IMR-90 (cell line): ENCODE data around the gene JPH4. TPM values are rescaled to one million over a fixed set of nuclear protein-coding genes. Genes with fewer than 3 reads are reported as not detected.

Source experiments
- ATAC-seq: fragments of 200-7000 bp; cut with Tn5 transposase; 2 replicates; pipeline ENCODE4 v1.9.1; 2020; ENCODE audit warnings: low read depth, mild to moderate bottlenecking, moderate library complexity
- BruUV-seq: library from RNA; stranded (reverse); fragments of 400-500 nt; replicated peaks from 2 replicates; lab custom pipeline; 2021; lab: Mats Ljungman, UMichigan
- CTCF ChIA-PET: fragments of 300-600 bp; formaldehyde crosslinking; extraction: SDS; loops from one replicate; lab custom pipeline; 2021; ENCODE audit warnings: antibody characterized with exemption; lab: Yijun Ruan, JAX
- POLR2A ChIA-PET: fragments of 300-600 bp; sonication (Branson Sonifier 250); formaldehyde crosslinking; loops from one replicate; lab custom pipeline; 2022; ENCODE audit warnings: antibody characterized with exemption; ENCODE audit not compliant: unreplicated experiment; lab: Charles Lee
- DNase-seq: peaks from one replicate; pipeline ENCODE4 v3.0.0; 2013
- H2AFZ ChIP-seq: replicated peaks from 2 replicates; pipeline ENCODE3; 2013; ENCODE audit warnings: low read length, mild to moderate bottlenecking; ENCODE audit not compliant: poor library complexity
- H2AK5ac ChIP-seq: 2 replicates; pipeline ENCODE4 v1.6.1; 2013; ENCODE audit warnings: low read depth, low read length, inconsistent platforms
- H2AK9ac ChIP-seq: replicated peaks from 2 replicates; pipeline ENCODE3; 2013; ENCODE audit warnings: mild to moderate bottlenecking, low read depth, low read length, moderate library complexity; ENCODE audit not compliant: poor library complexity
- H2BK120ac ChIP-seq: 2 replicates; pipeline ENCODE4 v1.6.1; 2013; ENCODE audit warnings: low read depth, low read length, inconsistent platforms
- H2BK15ac ChIP-seq: 3 replicates; pipeline ENCODE4 v1.6.1; 2013; ENCODE audit warnings: low read depth, low read length, inconsistent platforms
- H2BK20ac ChIP-seq: 2 replicates; pipeline ENCODE4 v1.6.1; 2013; ENCODE audit warnings: low read depth, mild to moderate bottlenecking, inconsistent platforms, low read length, moderate library complexity
- H2BK5ac ChIP-seq: 2 replicates; pipeline ENCODE4 v1.6.1; 2013; ENCODE audit warnings: mild to moderate bottlenecking, low read depth, low read length, inconsistent platforms; ENCODE audit not compliant: poor library complexity, severe bottlenecking
- H3K14ac ChIP-seq: replicated peaks from 2 replicates; pipeline ENCODE4 v1.6.1; 2013; ENCODE audit warnings: low read depth, low read length, inconsistent platforms
- H3K18ac ChIP-seq: 2 replicates; pipeline ENCODE4 v1.6.1; 2013; ENCODE audit warnings: low read depth, low read length, control low read depth
- H3K23ac ChIP-seq: 2 replicates; pipeline ENCODE4 v1.6.1; 2013; ENCODE audit warnings: low read depth, low read length, inconsistent platforms
- H3K27ac ChIP-seq: 2 replicates; pipeline ENCODE4 v1.5.1; 2013; ENCODE audit warnings: mild to moderate bottlenecking, control low read depth, low read length; ENCODE audit not compliant: insufficient read depth
- H3K27me3 ChIP-seq: 2 replicates; pipeline ENCODE4 v1.6.1; 2013; ENCODE audit warnings: low read length; ENCODE audit not compliant: control insufficient read depth, insufficient read depth
- H3K36me3 ChIP-seq: 2 replicates; pipeline ENCODE4 v1.6.1; 2013; ENCODE audit warnings: low read length, mixed read lengths; ENCODE audit not compliant: control insufficient read depth, insufficient read depth
- H3K4ac ChIP-seq: 2 replicates; pipeline ENCODE4 v1.6.1; 2013; ENCODE audit warnings: low read depth, low read length, inconsistent platforms
- H3K4me1 ChIP-seq: 2 replicates; pipeline ENCODE4 v1.6.1; 2013; ENCODE audit warnings: low read length, mixed read lengths; ENCODE audit not compliant: control insufficient read depth, insufficient read depth
- H3K4me2 ChIP-seq: 2 replicates; pipeline ENCODE4 v1.6.1; 2013; ENCODE audit warnings: low read depth, mild to moderate bottlenecking, control low read depth, low read length, moderate library complexity
- H3K4me3 ChIP-seq: 2 replicates; pipeline ENCODE4 v1.5.1; 2013; ENCODE audit warnings: low read depth, mild to moderate bottlenecking, control low read depth, low read length, moderate library complexity; ENCODE audit not compliant: insufficient read depth
- H3K56ac ChIP-seq: 2 replicates; pipeline ENCODE4 v1.6.1; 2013; ENCODE audit warnings: low read length, inconsistent platforms; ENCODE audit not compliant: insufficient read depth; ENCODE audit errors: extremely low read depth
- H3K79me1 ChIP-seq, 2 experiments: 2 replicates each; pipeline ENCODE4 v1.6.1; 2013; ENCODE audit warnings: low read length in 2 of 2, inconsistent platforms in 1 of 2, low read depth in 1 of 2
- H3K9ac ChIP-seq: 2 replicates; pipeline ENCODE4 v1.6.1; 2013; ENCODE audit warnings: low read depth, low read length, control low read depth
- H3K9me1 ChIP-seq: 2 replicates; pipeline ENCODE4 v1.6.1; 2013; ENCODE audit warnings: low read length, inconsistent platforms; ENCODE audit not compliant: insufficient read depth
- H3K9me3 ChIP-seq: 2 replicates; pipeline ENCODE4 v1.6.1; 2013; ENCODE audit warnings: low read length; ENCODE audit not compliant: control insufficient read depth, insufficient read depth
- H4K20me1 ChIP-seq: 2 replicates; pipeline ENCODE4 v1.6.1; 2013; ENCODE audit warnings: low read length, inconsistent platforms; ENCODE audit not compliant: insufficient read depth
- H4K5ac ChIP-seq: 2 replicates; pipeline ENCODE4 v1.6.1; 2013; ENCODE audit warnings: mild to moderate bottlenecking, low read depth, low read length, control low read depth
- H4K8ac ChIP-seq, 2 experiments: 2 replicates each; pipeline ENCODE4 v1.6.1; 2013; ENCODE audit warnings: low read depth in 2 of 2, low read length in 2 of 2, control low read depth in 1 of 2, inconsistent platforms in 1 of 2
- H4K91ac ChIP-seq: 2 replicates; pipeline ENCODE4 v1.6.1; 2013; ENCODE audit warnings: low read depth, low read length, inconsistent platforms; ENCODE audit not compliant: insufficient read depth
- BHLHE40 ChIP-seq: fragments of 150-350 bp; IDR thresholded peaks from 2 replicates; pipeline ENCODE4 v1.6.1; 2016; ENCODE audit warnings: mild to moderate bottlenecking, low read depth, low read length
- CEBPB ChIP-seq: IDR thresholded peaks from 2 replicates; pipeline ENCODE4 v1.6.1; 2012; ENCODE audit warnings: low read depth, low read length, improper control_type of control experiment
- CTCF ChIP-seq: conservative IDR thresholded peaks from 2 replicates; pipeline ENCODE4 v1.5.1; 2012; ENCODE audit warnings: mild to moderate bottlenecking, low read depth, low read length, improper control_type of control experiment
- ELK1 ChIP-seq: fragments of 150-350 bp; IDR thresholded peaks from 2 replicates; pipeline ENCODE4 v1.6.1; 2016; ENCODE audit warnings: low read depth, mild to moderate bottlenecking, low read length, moderate library complexity, borderline replicate concordance
- FOS ChIP-seq: fragments of 150-350 bp; IDR thresholded peaks from 2 replicates; pipeline ENCODE4 v1.6.1; 2016; ENCODE audit warnings: low read depth, low read length
- MAFK ChIP-seq: IDR thresholded peaks from 2 replicates; pipeline ENCODE4 v1.6.1; 2012; ENCODE audit warnings: low read depth, low read length, improper control_type of control experiment
- MAZ ChIP-seq: IDR thresholded peaks from 2 replicates; pipeline ENCODE4 v1.6.1; 2012; ENCODE audit warnings: low read depth, mild to moderate bottlenecking, low read length, improper control_type of control experiment, moderate library complexity, borderline replicate concordance
- MXI1 ChIP-seq: IDR thresholded peaks from 2 replicates; pipeline ENCODE4 v1.6.1; 2012; ENCODE audit warnings: low read depth, mild to moderate bottlenecking, low read length, moderate library complexity, borderline replicate concordance
- NFE2L2 ChIP-seq: fragments of 150-350 bp; IDR thresholded peaks from 2 replicates; pipeline ENCODE4 v1.6.1; 2016; ENCODE audit warnings: low read depth, mild to moderate bottlenecking, low read length
- POLR2A ChIP-seq: IDR thresholded peaks from 2 replicates; pipeline ENCODE4 v1.6.1; 2012; ENCODE audit warnings: mild to moderate bottlenecking, low read depth, low read length
- RAD21 ChIP-seq: IDR thresholded peaks from 2 replicates; pipeline ENCODE4 v1.6.1; 2012; ENCODE audit warnings: low read length, improper control_type of control experiment
- RCOR1 ChIP-seq: IDR thresholded peaks from 2 replicates; pipeline ENCODE4 v1.6.1; 2012; ENCODE audit warnings: mild to moderate bottlenecking, low read length, improper control_type of control experiment; ENCODE audit not compliant: insufficient replicate concordance
- RFX5 ChIP-seq: IDR thresholded peaks from 2 replicates; pipeline ENCODE4 v1.8.0; 2012; ENCODE audit warnings: low read depth, mild to moderate bottlenecking, low read length, moderate library complexity
- SMC3 ChIP-seq: fragments of 150-350 bp; IDR thresholded peaks from 2 replicates; pipeline ENCODE4 v1.6.1; 2016; ENCODE audit warnings: low read depth, mild to moderate bottlenecking, antibody characterized with exemption, low read length, moderate library complexity
- WGBS, 2 experiments: methylation state at CpG; one replicate each; pipeline versions ENCODE4 v1.1.5 to v1.1.7; 2013; ENCODE audit warnings: missing lambda C conversion rate in 2 of 2; ENCODE audit not compliant: insufficient read length in 1 of 2; ENCODE audit errors: extremely low coverage in 2 of 2; 5-methylcytosine and 5-hydroxymethylcytosine counted together
- dilution Hi-C: fragments of 300-500 bp; cut with HindIII; formaldehyde crosslinking; loops from one replicate; pipeline ENCODE4 v1.14.3; 2018; ENCODE audit warnings: low sequenced_read_pairs; ENCODE audit not compliant: unreplicated experiment
- in situ Hi-C: fragments of 300-500 bp; cut with MboI; formaldehyde crosslinking; loops from 3 replicates; pipeline ENCODE4 v1.14.3; 2019; ENCODE audit warnings: low sequenced_read_pairs, inconsistent platforms, mixed read lengths
- intact Hi-C: fragments of 100-400 bp; cut with micrococcal nuclease; formaldehyde crosslinking; loops from 2 replicates; pipeline ENCODE4 v1.10.0; 2022
- polyA plus RNA-seq, 3 experiments: library from polyadenylated mRNA; depleted of rRNA; stranded (reverse); fragments of >200 nt; gene quantifications; 2 replicates each; pipeline ENCODE4 v1.2.3, GENCODE V29; 2012; ENCODE audit warnings: low replicate concordance in 1 of 3
- total RNA-seq: library from RNA; depleted of rRNA; stranded (reverse); fragments of >200 nt; gene quantifications from 2 replicates; pipeline ENCODE4 v1.2.3, GENCODE V29; 2012
- TF ChIP-seq, protein P1 (sequence below): fragments of 150-350 bp; IDR thresholded peaks from 2 replicates; pipeline ENCODE4 v1.6.1; 2017; ENCODE audit warnings: mild to moderate bottlenecking, antibody characterized with exemption, low read length, low read depth

The JPH4 gene
- total and polyA plus RNA-seq, 2 of the 4 experiments (the other 2 are of a cell fraction): not detected

- Histone ChIP-seq H2AK5ac (no peak overlapping the region), H3K4me2 (no peak overlapping the region), H3K9me1 (no peaks in the 10 kb centered on the region), H3K79me1 (no peaks in the 10 kb centered on the region), H2BK20ac (no peak overlapping the region), H2BK120ac (no peak overlapping the region), H3K27me3 (no peaks in the 10 kb centered on the region; the same call in 1 of the 2 replicates), H3K9me3 (no peaks in the 10 kb centered on the region), H2AFZ (no peak overlapping the region), H3K36me3 (no peaks in the 10 kb centered on the region), H3K4ac (no peak overlapping the region), H3K18ac (no peak overlapping the region), H4K20me1 (no peaks in the 10 kb centered on the region), H3K4me1 (no peaks in the 10 kb centered on the region), H4K8ac (no peak overlapping the region), H3K9ac (no peak overlapping the region), H3K27ac (no peak overlapping the region), H2BK5ac (no peak overlapping the region), H3K14ac (no peak overlapping the region), H2BK15ac (no peak overlapping the region), H4K91ac (no peak overlapping the region), H3K56ac (no peak overlapping the region), H3K4me3 (no peak overlapping the region), H4K5ac (no peak overlapping the region), H3K23ac (no peak overlapping the region), H2AK9ac (no peak overlapping the region)
- WGBS, 2 experiments: 94% methylated on average over 10 of the region's 20 CpGs; no CpG with 5 or more reads in 1 of the 2 experiments
- POLR2A ChIA-PET: no interaction called here
- intact Hi-C loops (no loop called here), in situ Hi-C loops (no loop called here), dilution Hi-C loops (no loop called here)
- DNase-seq: no peak
- CTCF ChIA-PET: no interaction called here
- ATAC-seq: no peak
- BruUV-seq: no TSS peak
- TF ChIP-seq NFE2L2 (no peak), RCOR1 (no peak), BHLHE40 (no peak), CTCF (no peak), RAD21 (no peak), RFX5 (no peak), FOS (no peak), POLR2A (no peak), MAFK (no peak), ELK1 (no peak), MXI1 (no peak), SMC3 (no peak), MAZ (no peak), CEBPB (no peak)
- TF ChIP-seq, protein P1, sequence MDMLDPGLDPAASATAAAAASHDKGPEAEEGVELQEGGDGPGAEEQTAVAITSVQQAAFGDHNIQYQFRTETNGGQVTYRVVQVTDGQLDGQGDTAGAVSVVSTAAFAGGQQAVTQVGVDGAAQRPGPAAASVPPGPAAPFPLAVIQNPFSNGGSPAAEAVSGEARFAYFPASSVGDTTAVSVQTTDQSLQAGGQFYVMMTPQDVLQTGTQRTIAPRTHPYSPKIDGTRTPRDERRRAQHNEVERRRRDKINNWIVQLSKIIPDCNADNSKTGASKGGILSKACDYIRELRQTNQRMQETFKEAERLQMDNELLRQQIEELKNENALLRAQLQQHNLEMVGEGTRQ: no peak
Observed at GRCh38 chr14:23521785-23522640, 56.6 kb downstream of the JPH4 start.
